ENCODE data around the gene FBXW8. TPM values are rescaled to one million over a fixed set of nuclear protein-coding genes. Genes with fewer than 3 reads are reported as not detected.

Gene FBXW8
- total RNA-seq, 4 donors from 2014 or later, result 8.9 to 21.6 (median 12.2) TPM

DNA sequence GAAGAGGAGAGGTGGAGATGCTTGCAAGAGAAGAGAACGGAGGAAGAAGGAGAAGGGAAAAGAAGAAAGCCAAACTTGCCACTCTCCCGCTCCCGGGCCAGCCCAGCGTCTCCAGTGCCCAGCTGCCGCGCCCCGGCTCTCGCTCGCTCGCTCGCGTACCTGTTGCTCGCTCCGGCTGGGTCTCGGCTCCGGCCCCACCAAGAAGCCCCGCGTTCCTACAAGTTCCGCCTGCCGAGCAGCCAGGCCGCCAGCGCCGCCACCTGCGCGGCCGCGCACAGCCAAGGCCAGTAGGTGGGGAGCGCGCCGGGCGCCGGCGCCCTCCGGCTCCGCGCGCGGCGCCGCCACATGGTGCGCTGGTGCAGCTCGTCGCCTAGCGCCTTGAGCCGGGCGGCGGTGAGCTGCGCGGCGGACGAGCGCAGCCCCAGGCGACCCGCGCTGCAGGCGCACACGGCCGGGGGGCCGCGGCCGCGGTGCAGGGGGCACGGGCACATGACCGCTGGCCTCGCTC, 29.9 kb upstream of the FBXW8 start:
- ATAC-seq (ENCODE audit: low FRiP score) (peak; percentile 65), DNase-seq (ENCODE audit: low spot score) (no peak)
- TF ChIP-seq CTCF (IDR thresholded peaks at IDR 0.05), result no peak

DNA sequence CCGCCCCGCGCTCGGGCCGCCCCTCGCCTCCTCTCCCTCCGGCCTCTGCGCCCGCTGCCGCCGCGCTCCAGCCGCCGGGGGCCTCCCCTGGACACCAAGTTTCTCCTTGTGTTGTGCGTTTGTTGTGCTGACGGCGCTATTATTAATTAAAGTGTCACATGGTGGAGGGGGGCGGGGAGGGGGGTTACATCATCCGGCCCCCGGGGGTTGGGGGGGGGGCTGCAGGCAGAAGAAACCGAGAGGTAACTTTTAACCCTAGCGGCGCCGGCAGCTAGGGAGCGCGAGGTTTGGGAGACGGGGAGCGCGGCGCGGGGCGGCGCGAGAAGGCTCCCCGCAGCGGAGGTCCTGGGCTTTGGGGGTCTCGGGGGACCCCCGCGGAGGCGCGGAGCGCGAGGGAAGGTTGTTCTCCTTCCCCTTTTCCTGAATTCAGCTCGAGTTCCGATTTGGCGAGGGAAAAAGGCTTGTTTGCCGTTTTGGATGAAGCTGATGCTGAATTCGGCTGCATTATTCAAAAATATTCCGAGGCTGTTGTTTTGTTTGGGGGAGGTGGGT, 29.3 kb upstream of the FBXW8 start, which contains the start of gene HRK:
Gene HRK (minus strand): TSS at position 117 of the 552 bp plus-strand sequence. CDS start 134 bp downstream, outside the sequence.
- no peak for DNase-seq (ENCODE audit: low spot score)
- TF ChIP-seq CTCF (IDR thresholded peaks at IDR 0.05), result no peak
- no peak for ATAC-seq (ENCODE audit: low FRiP score)

GRCh38 chr12:116881877-116882507, 28.8 kb upstream of the FBXW8 start:
- TF ChIP-seq CTCF (IDR thresholded peaks at IDR 0.05), result no peak
- ATAC-seq (ENCODE audit: low FRiP score) (no peak), DNase-seq (ENCODE audit: low spot score) (no peak)

GRCh38 chr12:116882742-116883141, 28.0 kb upstream of the FBXW8 start:
- no peak for ATAC-seq (ENCODE audit: low FRiP score)
- no peak for TF ChIP-seq CTCF (IDR thresholded peaks at IDR 0.05)

DNA sequence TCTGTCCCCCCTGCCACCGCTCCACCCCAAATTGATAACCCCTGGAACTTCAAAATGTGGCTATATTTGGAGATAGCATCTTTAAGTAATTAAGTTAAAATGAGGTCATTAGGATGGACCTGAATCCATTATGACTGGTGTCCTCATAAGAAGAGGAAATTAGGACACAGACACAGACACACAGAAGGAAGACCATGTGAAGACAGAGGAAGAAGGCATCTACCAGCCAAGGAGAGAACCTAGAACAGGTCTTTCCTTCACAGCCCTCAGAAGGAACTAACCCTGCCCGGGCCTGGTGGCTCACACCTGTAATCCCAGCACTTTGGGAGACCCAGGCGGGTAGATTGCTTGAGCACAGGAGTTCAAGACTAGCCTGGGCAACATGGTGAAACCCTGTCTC, 25.9 kb upstream of the FBXW8 start:
- no peak for DNase-seq (ENCODE audit: low spot score)
- ATAC-seq (ENCODE audit: low FRiP score), result no peak

More at GRCh38 chr12:116882742-116883141, 28.0 kb upstream of the FBXW8 start:
- no peak for DNase-seq (ENCODE audit: low spot score)

GRCh38 chr12:116885491-116885890, 25.3 kb upstream of the FBXW8 start:
- DNase-seq (ENCODE audit: low spot score), result no peak
- no peak for TF ChIP-seq CTCF (IDR thresholded peaks at IDR 0.05)
- ATAC-seq (ENCODE audit: low FRiP score), result no peak

More for the DNA sequence above, 25.9 kb upstream of the FBXW8 start:
- TF ChIP-seq CTCF (IDR thresholded peaks at IDR 0.05), result no peak

- ATAC-seq (ENCODE audit: low FRiP score) (no peak), DNase-seq (ENCODE audit: low spot score) (no peak)
- TF ChIP-seq CTCF (IDR thresholded peaks at IDR 0.05), result no peak
These were observed 23.5 kb upstream of the FBXW8 start for GRCh38 chr12:116887244-116887643.

All from omental fat pad (tissue), 4 donors.